ENCODE data around the gene ADTRP. TPM values are rescaled to one million over a fixed set of nuclear protein-coding genes. Genes with fewer than 3 reads are reported as not detected.

ADTRP gene
- total and polyA plus RNA-seq, 2 of the 13 experiments (the other 11 are each of a cell fraction or from before 2014, with no cell fraction given) = not detected

- no peak overlapping the region for H2AFZ ChIP-seq (ENCODE audit: low read length)
- WGBS (ENCODE audit: low lambda C conversion rate) = 24% methylated on average over 6 of the region's 6 CpGs
These were observed 5.0 kb upstream of the ADTRP start for GRCh38 chr6:11783524-11784064.

DNA sequence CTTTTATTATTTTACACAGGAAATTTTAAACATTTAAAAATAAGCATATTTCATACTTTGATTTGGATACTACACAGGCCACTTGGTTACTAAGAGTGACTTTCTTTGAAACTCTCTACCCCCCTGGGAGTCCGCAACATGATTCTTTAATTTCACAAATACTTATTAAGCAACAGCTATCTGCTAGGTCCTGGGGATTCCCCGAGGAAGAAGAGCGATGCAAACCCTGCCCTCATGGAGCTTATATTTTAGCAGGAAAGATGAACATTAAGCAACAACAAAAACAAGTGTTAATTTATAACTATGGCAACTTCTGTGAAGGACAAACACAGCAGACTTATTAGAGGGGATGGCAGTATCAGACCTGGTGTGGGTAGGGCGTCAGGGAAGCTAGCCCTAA, 3.9 kb upstream of the ADTRP start:
- TF ChIP-seq GFI1 (CRISPR knock-in tag; IDR thresholded peaks at IDR 0.05; ENCODE audit: borderline replicate concordance) (no peak), SAFB2 (CRISPR knock-in tag; IDR thresholded peaks at IDR 0.05; ENCODE audit: borderline replicate concordance, low read depth) (no peak), ZNF235 (CRISPR knock-in tag; IDR thresholded peaks at IDR 0.05; ENCODE audit: borderline replicate concordance) (no peak), ZNF572 (CRISPR knock-in tag; IDR thresholded peaks at IDR 0.05) (no peak), NCOR1 (IDR thresholded peaks at IDR 0.05; ENCODE audit: borderline replicate concordance, low read length) (no peak), WIZ (CRISPR knock-in tag; IDR thresholded peaks at IDR 0.05) (no peak), ZNF3 (CRISPR knock-in tag; IDR thresholded peaks at IDR 0.05) (no peak), ZNF687 (CRISPR knock-in tag; IDR thresholded peaks at IDR 0.05) (no peak), NKX3-1 (CRISPR knock-in tag; IDR thresholded peaks at IDR 0.05) (no peak), NFKBIZ (CRISPR knock-in tag; IDR thresholded peaks at IDR 0.05) (no peak), HNF4A (CRISPR knock-in tag; IDR thresholded peaks at IDR 0.05) (no peak), ZNF121 (CRISPR knock-in tag; IDR thresholded peaks at IDR 0.05) (no peak)
- TF ChIP-seq, protein P1, sequence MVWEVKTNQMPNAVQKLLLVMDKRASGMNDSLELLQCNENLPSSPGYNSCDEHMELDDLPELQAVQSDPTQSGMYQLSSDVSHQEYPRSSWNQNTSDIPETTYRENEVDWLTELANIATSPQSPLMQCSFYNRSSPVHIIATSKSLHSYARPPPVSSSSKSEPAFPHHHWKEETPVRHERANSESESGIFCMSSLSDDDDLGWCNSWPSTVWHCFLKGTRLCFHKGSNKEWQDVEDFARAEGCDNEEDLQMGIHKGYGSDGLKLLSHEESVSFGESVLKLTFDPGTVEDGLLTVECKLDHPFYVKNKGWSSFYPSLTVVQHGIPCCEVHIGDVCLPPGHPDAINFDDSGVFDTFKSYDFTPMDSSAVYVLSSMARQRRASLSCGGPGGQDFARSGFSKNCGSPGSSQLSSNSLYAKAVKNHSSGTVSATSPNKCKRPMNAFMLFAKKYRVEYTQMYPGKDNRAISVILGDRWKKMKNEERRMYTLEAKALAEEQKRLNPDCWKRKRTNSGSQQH (CRISPR knock-in tag; IDR thresholded peaks at IDR 0.05; ENCODE audit: low read depth) = no peak
- in situ Hi-C loops (cut with HindIII; ENCODE audit: extremely low pct_ligation_motif_present, low pct_unique_long_range_greater_than_20kb) = no loop called here
- H3K4me2 ChIP-seq (ENCODE audit: low read depth, low read length) = no peak overlapping the region
- no peaks in the 10 kb centered on the region for H3K4me1 ChIP-seq (ENCODE audit: insufficient read depth, low read length)
- H2AFZ ChIP-seq (ENCODE audit: low read length) = no peak overlapping the region
- no peak for FAIRE-seq
- CTCF ChIA-PET (ENCODE audit: low intra/inter-chr PET ratio, low total read pairs) = no interaction called here
- peaks cover 0 to 14% of the 10 kb centered on the region in 2 experiments; a peak in 3 of 5 replicates for H3K27me3 ChIP-seq (ENCODE audit: control insufficient read depth in 1 of 2, insufficient read depth in 2 of 2, low read length in 2 of 2)
- no peaks in the 10 kb centered on the region for H3K36me3 ChIP-seq (replicated peaks in 1 of 2; ENCODE audit: control insufficient read depth in 1 of 2, insufficient read depth in 2 of 2, low read length in 2 of 2)
- H3K9me3 ChIP-seq (ENCODE audit: low read length) = no peaks in the 10 kb centered on the region
- POLR2A ChIA-PET = no interaction called here
- intact Hi-C loops (cut with micrococcal nuclease; ENCODE audit: unreplicated experiment) = no loop called here
- no peak overlapping the region for H3K9ac ChIP-seq (ENCODE audit: insufficient read depth, low read depth, low read length)
- no peaks in the 10 kb centered on the region for H3K79me2 ChIP-seq (ENCODE audit: insufficient read depth, low read length)
- no peak overlapping the region for H3K27ac ChIP-seq (ENCODE audit: extremely low read length, insufficient read depth, low read length)
- no peak overlapping the region for H3K4me3 ChIP-seq (replicated peaks in 1 of 3; ENCODE audit: insufficient read depth in 1 of 3, low read depth in 2 of 3, low read length in 3 of 3)
- BruUV-seq (replicated peaks) = no TSS peak
- 59% methylated on average over 4 of the region's 4 CpGs for WGBS (ENCODE audit: low lambda C conversion rate)
- ATAC-seq = no peak
- DNase-seq (ENCODE audit: low spot score) = no peak
- H4K20me1 ChIP-seq (ENCODE audit: insufficient read depth, low read length) = no peaks in the 10 kb centered on the region

More at GRCh38 chr6:11783524-11784064, 5.0 kb upstream of the ADTRP start:
- H4K20me1 ChIP-seq (ENCODE audit: insufficient read depth, low read length) = no peaks in the 10 kb centered on the region
- H3K4me1 ChIP-seq (ENCODE audit: insufficient read depth, low read length) = no peaks in the 10 kb centered on the region
- intact Hi-C loops (cut with micrococcal nuclease; ENCODE audit: unreplicated experiment) (no loop called here), in situ Hi-C loops (cut with HindIII; ENCODE audit: extremely low pct_ligation_motif_present, low pct_unique_long_range_greater_than_20kb) (no loop called here)
- H3K9me3 ChIP-seq (ENCODE audit: low read length) = no peaks in the 10 kb centered on the region
- no peak overlapping the region for H3K4me3 ChIP-seq (replicated peaks in 1 of 3; ENCODE audit: insufficient read depth in 1 of 3, low read depth in 2 of 3, low read length in 3 of 3)
- CTCF ChIA-PET (ENCODE audit: low intra/inter-chr PET ratio, low total read pairs) = no interaction called here
- H3K79me2 ChIP-seq (ENCODE audit: insufficient read depth, low read length) = no peaks in the 10 kb centered on the region
- no peak for ATAC-seq
- H3K9ac ChIP-seq (ENCODE audit: insufficient read depth, low read depth, low read length) = no peak overlapping the region
- POLR2A ChIA-PET = no interaction called here
- H3K4me2 ChIP-seq (ENCODE audit: low read depth, low read length) = no peak overlapping the region
- H3K27me3 ChIP-seq (ENCODE audit: control insufficient read depth in 1 of 2, insufficient read depth in 2 of 2, low read length in 2 of 2) = peaks cover 0 to 24% of the 10 kb centered on the region in 2 experiments; a peak in 4 of 5 replicates
- H3K36me3 ChIP-seq (replicated peaks in 1 of 2; ENCODE audit: control insufficient read depth in 1 of 2, insufficient read depth in 2 of 2, low read length in 2 of 2) = no peaks in the 10 kb centered on the region
- no TSS peak for BruUV-seq (replicated peaks)
- no peak overlapping the region for H3K27ac ChIP-seq (ENCODE audit: extremely low read length, insufficient read depth, low read length)
- no peak for FAIRE-seq
- TF ChIP-seq DMAP1 (CRISPR knock-in tag; IDR thresholded peaks at IDR 0.05) = no peak
- peak; percentile 93 for TF ChIP-seq ATF7 (IDR thresholded peaks at IDR 0.05)
- no peak for TF ChIP-seq ATF7 (CRISPR knock-in tag; IDR thresholded peaks at IDR 0.05)
- peak; percentile 77 for TF ChIP-seq CREB1 (IDR thresholded peaks at IDR 0.05)
- TF ChIP-seq CREB1 (CRISPR knock-in tag; IDR thresholded peaks at IDR 0.05) = no peak
- no peak for DNase-seq (ENCODE audit: low spot score)

Measured in HepG2 (cell line).